GM18517 (cell line): Measurements from ENCODE around the gene CLCN3.
"Not testable (repeated sequence)": the region's sequence is repeated elsewhere in the genome, so short reads cannot be mapped to it uniquely, and the experiment has no call there.

Source experiments
- ATAC-seq: cut with Tn5 transposase; IDR thresholded peaks from one replicate; pipeline ENCODE4 v1.9.1; 2021; ENCODE audit warnings: mild to moderate bottlenecking, moderate library complexity; ENCODE audit not compliant: unreplicated experiment

CLCN3 gene

DNA sequence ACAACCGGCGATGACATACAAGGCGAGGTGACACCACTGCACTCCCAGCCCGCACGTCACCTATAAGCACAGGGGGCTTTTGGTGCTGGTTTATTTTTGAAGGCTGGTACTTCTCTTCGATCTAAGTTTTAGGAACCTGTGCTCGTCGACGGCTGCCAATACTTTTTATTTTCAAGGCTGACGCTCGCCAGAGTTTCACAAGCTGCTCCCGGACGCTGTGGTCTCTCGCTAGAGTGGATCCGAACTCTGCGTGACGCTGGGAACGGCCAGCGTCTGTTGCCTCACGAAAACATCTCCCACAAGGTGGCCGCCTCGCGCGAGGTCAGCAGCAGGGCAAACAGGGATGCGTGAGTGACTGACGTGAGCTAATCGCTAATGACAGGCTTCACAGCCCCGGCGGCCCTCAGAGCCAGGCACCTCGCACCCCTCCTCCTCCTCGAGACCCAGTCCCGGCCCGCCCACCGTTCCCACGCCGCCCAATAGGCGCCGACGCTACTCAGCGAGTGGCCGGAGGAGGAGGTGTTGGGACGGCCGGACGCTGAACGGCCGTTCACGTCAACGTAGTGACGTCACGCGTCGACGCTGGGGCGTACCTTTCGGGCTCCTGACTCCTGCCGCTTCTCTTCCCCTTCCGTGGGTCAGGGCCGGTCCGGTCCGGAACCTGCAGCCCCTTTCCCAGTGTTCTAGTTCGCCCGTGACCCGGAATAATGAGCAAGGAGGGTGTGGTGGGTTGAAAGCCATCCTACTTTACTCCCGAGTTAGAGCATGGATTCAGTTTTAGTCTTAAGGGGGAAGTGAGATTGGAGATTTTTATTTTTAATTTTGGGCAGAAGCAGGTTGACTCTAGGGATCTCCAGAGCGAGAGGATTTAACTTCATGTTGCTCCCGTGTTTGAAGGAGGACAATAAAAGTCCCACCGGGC, at the start of gene CLCN3:
CLCN3 (plus strand) TSS at position 621 of the 922 bp plus-strand sequence. CDS start 15,351 bp downstream, outside the sequence.
- peak; percentile 83 for ATAC-seq

DNA sequence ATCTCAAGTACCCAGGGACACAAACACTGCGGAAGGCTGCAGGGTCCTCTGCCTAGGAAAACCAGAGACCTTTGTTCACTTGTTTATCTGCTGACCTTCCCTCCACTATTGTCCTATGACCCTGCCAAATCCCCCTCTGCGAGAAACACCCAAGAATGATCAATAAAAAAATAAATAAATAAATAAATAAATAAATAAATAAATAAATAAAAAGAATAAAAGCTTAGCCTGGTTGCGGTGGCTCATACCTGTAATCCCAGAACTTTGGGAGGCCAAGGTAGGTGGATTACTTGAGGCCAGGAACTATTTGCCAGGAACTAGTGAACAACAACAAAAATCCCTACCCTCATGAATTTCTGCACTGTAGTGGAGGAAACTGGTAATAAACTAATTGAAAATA, 49.4 kb upstream of the CLCN3 start:
- not testable (repeated sequence) for ATAC-seq

DNA sequence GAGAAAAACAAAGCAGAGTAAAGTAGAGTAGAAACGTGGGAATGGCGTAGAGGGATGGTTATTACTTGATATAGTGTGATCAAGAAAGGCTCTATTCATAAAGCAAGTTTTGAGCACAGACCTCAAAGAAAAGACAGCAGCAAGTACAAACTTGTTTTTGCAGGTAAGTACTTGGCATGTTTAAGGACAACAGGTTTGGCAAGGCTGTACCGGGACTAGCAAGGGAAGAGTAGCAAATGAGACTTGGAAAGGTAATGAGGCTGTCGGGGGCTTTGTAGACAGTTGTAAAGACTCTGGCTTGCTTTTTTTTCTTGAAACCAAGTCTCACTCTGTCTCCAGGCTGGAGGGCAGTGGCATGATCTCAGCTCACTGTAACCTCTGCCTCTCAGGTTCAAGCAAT, 48.9 kb upstream of the CLCN3 start:
- ATAC-seq: no peak

DNA sequence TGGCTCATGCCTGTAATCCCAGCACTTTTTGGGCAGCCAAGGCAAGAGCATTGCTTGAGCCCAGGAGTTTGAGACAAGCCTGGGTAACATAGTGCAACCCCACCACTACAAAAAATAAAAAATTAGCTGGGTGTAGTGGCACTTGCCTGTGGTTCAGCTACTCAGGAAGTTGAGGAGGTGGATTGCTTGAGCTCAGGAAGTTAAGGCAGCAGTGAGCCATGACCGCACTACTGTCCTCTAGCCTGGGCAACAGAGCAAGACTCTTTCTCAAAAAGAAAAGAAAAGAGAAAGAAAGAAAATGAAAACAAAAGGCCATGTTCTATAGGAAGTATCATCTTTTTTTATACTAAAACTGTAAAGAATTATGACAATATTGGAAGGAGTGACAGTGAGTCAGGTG, 46.5 kb upstream of the CLCN3 start:
- ATAC-seq: no peak

- ATAC-seq: peak; percentile 90
These were observed 38.2 kb upstream of the CLCN3 start for GRCh38 chr4:169582203-169582602.

DNA sequence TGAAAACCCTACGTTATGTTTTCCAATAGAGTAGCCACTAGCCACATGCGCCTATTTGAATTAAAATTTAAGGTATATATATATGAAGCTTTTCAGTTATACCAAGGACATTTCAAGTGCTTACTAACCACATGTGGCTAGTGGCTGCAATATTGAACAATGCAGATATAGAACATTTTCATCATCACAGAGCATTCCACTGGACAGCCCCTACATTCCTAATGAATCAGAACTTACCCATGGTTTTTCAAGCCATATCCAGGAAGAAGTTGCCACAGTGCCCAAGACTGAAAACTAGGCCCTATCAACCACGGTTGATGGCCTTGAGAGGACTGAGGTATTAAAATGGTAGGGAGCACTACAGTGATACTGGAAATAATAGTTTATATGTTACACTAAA, 37.7 kb upstream of the CLCN3 start:
- no peak for ATAC-seq

- ATAC-seq: no peak
These were observed 36.8 kb upstream of the CLCN3 start for GRCh38 chr4:169583563-169583962.

GRCh38 chr4:169593050-169593560, 27.3 kb upstream of the CLCN3 start:
- ATAC-seq: no peak

DNA sequence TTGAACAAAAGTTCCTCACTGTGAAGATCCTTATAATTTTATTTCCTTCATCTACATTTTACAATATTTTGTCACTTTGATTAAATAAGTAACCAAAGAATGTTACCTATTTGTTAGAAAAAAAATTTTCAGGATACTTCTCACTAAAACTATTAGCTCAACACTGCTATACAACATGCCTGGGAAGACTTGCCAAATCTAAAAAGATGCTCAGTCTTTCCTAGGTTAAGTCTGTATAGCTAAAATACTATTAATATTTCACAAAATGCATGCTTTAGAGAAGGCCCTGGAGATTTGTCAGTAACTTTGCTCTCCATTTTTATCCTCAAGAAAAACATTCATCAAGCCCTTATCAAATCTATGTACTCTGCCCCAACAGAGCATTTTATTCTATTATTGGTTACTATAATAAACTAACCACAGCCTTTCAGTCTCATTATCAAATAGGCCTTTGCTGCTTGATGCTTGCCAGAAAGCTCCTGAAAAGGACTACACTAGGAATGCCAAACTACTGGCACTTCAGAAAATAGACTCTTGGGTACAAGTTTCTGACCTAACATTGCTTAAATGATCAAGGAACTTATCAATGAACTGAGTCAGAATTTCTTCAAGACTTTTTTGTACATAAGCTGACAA, 25.7 kb upstream of the CLCN3 start:
- ATAC-seq: no peak

- ATAC-seq: no peak
These were observed 19.2 kb upstream of the CLCN3 start for GRCh38 chr4:169601016-169601771.

DNA sequence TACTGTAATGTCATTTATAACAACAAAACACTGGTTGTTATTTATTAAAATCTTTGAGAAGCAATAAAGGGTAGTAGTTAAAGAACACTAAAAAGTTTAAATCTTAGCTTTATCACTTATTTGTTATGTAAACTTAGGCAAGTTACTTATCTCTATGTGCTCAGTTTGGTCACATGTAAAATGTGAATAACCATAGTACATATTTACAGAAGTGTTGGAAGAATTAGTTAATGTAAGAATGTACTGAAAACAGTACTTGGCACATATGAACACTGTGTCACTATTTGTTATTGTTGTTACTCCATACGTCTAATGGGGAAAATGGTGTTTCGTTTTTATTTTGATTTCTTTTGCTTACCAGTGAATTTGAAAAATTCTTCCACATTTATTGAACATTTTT, 17.1 kb upstream of the CLCN3 start:
- no peak for ATAC-seq

- ATAC-seq: peak; percentile 58
These were observed 16.1 kb upstream of the CLCN3 start for GRCh38 chr4:169604131-169604900.

GRCh38 chr4:169604903-169605331, 15.5 kb upstream of the CLCN3 start:
- ATAC-seq: no peak

DNA sequence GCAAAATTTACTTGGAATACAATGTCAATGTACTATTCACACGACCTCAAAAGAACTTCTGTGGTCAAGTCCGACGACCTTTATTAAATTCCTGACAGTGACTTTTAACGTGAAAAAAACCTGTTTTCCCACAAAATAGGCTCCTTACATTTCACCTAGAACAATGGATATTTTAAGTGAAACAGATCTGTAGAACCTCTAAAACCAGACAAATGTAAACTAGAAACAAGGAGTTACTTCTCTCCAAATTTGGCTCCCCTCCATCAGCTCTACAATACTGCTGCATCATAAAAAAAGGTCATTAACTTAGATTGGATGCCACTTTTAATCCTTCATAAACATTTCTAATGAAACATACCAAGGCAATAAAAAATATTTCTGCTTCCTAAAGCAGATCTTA, 9.2 kb upstream of the CLCN3 start:
- ATAC-seq: no peak

DNA sequence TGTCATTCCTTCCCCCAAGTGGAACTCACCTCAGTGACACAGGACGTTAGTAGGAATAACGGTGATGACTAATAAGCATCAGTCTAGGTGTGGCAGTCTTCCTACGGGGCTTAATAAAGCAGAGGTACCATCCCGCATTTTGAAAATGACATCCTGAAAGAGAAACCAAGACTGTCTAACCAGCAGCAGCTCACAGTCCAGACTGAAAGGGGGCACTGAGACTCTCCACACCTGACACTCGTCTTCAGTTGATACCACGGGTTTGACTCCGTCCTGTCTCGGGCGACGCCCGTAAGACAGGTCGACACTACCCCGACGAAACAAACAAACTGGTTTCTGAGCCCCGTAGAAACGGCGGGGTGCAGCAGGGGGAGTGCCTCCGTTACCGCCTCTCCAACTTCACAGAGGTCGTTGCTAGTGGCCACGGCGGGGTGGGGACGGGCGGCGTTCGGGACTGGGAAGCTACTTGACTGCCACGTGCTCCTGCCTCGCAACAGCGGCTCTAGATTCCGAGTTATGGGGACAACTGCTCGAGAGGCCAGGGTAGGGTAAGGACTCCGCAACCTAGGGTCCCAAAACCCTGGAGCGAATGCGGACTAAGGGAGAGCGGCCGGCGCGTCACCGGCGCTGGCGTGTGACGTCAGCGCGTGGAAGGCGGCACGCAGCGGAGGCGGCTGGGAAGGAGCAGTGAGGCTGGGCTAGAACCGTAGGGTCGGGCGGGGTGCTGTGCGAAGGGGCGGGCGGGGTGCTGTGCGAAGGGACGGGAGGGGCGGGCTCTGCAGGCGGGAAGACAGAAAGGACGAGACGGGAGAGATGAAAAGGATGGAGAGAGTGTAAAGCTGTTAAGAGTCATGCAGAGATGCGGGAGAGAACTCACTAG, 8.1 kb upstream of the CLCN3 start, which contains the start of gene NEK1:
NEK1 (minus strand) TSS at position 593 of the 880 bp plus-strand sequence. CDS start 9,953 bp downstream, outside the sequence.
- peak; percentile 89 for ATAC-seq

DNA sequence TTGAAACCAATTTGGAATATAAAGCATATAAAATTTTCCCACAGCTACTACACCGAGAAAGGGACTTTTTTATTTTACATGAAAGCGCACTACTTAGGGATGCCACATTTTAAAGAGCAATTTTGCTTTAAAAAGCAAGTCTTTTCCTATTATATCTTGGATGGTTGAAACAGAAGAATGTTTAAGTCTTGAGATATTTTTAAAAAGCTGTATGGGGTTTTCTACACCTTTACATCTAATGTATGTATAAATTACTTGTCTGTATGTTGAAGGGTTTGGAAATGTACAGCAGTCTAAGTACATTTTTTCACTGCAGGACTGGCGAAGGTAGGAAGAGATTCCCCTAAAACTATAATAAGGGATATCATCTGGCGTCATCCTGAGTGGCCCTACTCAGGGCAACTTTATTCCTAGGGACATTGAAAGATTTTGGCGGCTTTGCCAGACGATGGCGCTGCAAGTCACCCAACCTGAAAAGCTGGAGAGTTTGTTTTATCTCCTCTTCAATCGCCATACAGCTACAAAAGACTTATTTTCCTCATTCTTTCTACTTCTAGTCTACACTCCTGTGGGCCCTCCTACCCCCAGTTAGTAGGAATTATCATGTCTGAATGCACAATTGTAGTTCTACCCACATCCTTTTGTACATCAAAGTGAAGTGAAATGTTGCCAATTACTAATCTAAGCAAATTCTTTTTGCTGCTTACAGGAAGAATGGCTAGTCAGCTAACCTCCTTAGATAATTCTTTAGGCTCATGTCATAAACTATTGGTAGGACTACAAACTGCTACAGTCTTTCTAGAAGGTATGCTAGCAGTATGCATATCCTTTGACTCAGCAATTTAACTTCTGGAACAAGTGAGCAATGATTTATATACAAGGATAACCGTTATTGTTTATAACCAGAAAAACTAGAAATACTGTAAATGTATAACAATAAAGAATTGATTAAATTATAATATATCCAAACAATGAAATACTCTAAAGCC, 7.2 kb upstream of the CLCN3 start:
- ATAC-seq: peak; percentile 57

GRCh38 chr4:169615467-169616106, 4.8 kb upstream of the CLCN3 start:
- ATAC-seq: no peak

GRCh38 chr4:169616846-169617245, 3.5 kb upstream of the CLCN3 start:
- ATAC-seq: no peak
